ENCODE data around the gene SLC25A33.
"Not testable (repeated sequence)": the region's sequence is repeated elsewhere in the genome, so short reads cannot be mapped to it uniquely, and the experiment has no call there.

Gene SLC25A33, protein sequence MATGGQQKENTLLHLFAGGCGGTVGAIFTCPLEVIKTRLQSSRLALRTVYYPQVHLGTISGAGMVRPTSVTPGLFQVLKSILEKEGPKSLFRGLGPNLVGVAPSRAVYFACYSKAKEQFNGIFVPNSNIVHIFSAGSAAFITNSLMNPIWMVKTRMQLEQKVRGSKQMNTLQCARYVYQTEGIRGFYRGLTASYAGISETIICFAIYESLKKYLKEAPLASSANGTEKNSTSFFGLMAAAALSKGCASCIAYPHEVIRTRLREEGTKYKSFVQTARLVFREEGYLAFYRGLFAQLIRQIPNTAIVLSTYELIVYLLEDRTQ

DNA sequence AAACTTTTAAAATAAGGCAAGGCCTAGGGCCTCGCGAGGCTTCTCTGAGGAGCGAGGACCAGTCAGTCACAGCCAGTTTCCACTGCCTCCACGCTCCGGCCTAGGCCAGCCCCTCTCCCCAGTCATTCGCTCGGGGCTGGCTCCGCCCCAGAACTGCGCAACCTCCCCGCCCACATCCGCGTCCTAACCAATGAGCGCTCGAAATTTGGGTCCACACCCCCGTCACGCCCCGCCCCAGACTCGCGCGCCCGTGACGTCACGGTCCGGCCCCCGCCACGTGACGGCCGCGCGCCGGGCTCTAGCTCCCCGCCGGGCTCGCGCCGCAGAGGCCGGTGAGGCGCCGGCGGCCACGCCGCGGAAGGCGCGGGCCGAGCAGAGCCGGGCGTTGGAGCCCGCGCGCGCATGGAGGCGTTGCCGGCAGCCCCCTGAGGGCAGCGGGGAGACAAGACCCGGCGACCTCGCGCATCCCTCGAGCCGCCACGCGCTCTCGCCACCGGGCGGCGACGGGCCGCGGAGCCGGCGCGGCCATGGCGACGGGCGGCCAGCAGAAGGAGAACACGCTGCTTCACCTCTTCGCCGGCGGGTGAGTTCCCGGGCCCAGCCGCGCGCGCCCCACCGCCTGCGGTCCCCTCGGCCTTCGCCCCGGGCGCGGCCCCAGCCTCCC is at the start of gene SLC25A33:
SLC25A33 (plus strand) TSS at position 301 of the 664 bp plus-strand sequence; CDS start at position 528, 227 bp downstream.
- DNase-seq (ENCODE audit: low read depth), result peak; percentile 97

DNA sequence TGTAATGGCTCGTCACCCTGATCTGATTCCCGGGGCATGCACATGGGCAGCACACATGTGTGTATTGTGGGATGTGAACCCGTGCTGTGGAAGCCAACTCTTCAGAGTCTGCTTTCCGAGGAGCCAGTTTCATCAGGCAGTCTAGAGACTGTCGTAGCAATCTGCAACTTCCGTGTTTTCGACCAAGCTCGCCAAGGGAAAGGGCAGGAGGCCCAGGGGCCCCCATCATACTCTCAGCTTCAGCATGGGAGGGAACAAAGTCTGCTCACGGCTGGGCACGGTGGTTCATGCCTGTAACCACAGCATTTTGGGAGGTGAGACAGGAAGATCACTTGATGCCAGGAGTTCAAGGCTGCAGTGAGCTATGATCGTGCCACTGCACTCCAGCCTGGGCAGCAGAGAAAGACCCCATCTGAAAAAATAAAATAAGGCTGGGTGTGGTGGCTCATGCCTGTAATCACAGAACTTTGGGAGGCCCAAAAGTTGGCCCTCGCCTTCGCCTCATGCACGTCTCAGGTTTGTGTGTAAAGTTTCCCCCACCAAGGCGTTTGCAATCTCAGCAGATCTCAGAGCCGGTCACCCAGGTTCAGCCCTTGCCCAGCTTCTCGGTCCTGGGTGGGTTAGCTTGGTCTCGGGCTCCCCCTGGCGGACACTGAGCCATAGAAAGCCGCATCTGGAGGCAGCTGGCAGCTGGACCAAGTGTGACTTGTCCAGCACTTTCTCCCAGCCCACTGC is 48.5 kb upstream of the SLC25A33 start:
- DNase-seq (ENCODE audit: low read depth), result peak; percentile 68

DNA sequence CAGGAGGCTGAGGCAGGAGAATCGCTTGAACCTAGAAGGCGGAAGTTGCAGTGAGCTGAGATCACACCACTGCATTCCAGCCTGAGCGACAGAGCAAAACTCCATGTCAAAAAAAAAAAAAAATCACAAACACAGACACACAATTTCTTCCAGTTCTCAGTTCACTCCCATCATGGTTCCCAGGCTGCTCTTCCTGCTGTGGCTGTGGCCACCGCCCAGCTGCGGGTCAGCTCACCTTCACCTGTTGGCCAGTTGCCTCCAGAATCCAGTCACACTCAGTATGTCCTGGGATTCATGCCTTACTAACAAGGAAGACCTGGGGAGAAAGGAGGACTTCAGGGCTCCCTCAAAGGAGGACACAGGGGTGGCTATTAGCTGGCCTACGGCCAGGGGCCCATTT is 45.9 kb upstream of the SLC25A33 start:
- no peak for DNase-seq (ENCODE audit: low read depth)

DNA sequence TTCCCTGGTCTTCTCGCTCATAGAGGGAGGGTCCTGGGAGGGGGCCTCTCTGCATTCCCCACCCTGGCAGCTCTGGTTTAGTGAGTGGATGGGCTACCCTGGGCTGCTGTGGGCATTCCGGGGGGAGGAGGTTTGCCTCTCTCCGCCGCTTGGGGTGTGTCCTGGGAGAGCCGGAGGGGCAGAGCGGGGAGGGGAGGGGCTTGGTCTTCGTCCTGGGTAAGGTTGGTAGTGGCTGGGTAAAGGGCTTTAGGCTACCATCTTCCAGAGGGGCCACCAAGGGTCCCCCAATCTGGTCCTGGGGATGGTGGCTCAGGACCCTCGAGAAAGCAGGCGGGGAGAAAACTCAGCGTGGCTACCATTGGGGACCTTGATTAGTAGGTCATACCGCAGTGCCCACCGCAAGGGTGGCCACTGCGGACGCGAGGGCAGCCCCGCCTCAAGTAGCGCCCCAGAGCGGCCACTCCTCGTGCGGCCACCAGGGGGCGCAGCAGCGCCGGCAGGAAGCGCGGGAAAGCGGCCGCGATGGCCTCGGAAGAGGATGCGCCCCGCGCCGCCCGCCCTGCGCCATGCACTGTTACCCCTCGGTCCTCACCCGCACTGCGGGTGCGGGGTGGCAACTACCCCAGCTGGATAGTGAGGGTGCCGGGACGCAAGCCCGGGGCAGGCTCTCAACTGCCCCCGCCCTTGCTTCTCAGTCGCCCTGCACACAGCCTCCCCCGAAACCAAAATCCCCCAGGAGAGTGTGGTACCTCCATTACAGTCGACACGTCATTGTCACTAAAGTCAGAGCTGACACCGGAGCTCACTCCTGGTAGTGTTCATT is 44.1 kb upstream of the SLC25A33 start:
- DNase-seq (ENCODE audit: low read depth), result peak; percentile 15

DNA sequence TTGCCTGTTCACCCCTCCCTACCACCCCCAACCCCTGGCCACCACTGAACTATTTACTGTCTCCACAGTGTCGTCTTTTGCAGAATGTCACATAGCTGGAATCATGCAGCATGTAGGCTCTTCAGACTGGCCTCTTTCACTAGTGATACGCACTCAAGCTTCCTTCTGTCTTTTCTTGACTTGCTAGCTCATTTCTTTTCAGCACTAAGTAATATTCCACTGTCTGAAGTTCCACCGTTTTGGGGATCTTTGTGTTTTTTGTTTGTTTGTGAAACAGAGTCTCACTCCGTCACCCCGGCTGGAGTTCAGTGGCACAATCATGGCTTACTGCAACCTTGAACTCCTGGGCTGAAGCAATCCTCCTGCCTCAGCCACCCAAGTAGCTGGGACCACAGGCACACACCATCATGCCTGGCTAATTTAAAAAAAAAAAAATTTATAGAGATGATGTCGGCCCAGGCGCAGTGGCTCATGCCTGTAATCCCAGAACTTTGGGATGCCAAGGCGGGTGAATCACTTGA is 43.4 kb upstream of the SLC25A33 start:
- DNase-seq (ENCODE audit: low read depth), result no peak

- DNase-seq (ENCODE audit: low read depth), result no peak
These were observed 38.2 kb upstream of the SLC25A33 start for GRCh38 chr1:9500756-9501754.

DNA sequence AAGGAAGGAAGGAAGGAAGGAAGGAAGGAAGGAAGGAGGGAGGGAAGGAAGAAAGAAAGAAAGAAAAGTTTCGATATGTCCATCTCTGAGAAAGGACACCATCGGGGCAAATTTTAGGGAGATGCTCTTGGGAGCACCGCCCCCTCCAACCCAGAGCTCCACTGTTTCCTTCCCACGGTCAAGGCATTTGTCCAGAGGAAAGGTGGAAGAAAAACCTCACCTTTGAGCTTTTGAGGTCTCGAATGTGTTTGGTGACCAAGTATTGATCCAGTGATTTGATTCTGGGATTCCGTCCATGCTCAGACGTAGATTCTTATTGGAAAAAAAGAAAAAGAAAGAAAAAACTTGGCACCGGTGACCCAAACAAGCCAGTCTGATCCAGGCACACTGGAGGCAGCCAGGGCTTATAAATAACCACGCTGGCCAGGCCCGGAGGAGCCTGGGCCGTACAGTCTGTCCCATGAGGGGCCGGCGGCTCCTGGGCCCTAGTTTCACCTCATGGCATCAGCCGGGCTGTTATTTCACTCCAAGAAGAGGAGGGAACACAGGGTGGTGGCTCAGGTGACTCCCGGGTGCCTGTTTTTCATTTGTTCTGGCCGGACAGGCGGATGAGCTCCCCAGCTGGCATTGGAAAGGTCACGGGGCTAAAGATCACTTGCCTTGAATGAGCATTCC is 36.1 kb upstream of the SLC25A33 start:
- DNase-seq (ENCODE audit: low read depth), result no peak

GRCh38 chr1:9505143-9505542 is 34.1 kb upstream of the SLC25A33 start:
- no peak for DNase-seq (ENCODE audit: low read depth)

DNA sequence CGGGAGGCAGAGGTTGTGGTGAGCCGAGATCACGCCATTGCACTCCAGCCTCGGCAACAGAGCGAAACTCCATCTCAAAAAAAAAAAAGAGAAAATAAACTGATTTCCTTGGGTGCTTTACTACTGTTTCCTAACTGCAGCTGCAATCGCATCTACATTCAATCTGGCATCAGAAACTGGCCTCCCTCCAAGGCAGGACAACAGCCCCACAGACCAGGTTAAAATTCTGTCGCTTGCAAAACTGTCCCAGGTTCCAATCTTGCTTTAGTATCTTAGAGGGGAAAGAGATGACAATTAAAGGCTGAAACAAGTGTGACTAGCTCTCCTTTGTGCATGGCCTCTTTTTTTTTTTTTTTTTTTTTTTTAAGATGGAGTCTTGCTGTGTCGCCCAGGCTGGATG is 32.4 kb upstream of the SLC25A33 start:
- DNase-seq (ENCODE audit: low read depth), result no peak

- DNase-seq (ENCODE audit: low read depth), result no peak
These were observed 29.1 kb upstream of the SLC25A33 start for GRCh38 chr1:9510130-9510529.

DNA sequence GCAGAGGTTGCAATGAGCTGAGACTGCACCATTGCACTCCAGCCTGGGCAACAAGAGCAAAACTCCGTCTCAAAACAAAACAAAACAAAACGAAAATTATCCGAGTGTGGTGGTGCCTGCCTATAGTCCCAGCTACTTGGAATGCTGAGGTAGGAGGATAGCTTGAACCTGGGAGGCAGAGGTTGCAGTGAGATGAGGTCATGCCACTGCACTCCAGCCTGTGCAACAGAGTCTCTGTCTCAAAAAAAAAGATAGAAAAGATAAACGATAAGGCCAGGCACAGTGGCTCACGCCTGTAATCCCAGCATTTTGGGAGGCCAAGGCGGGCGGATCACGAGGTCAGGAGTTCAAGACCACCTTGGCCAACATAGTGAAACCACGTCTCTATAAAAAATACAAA is 23.7 kb upstream of the SLC25A33 start:
- not testable (repeated sequence) for DNase-seq (ENCODE audit: low read depth)

DNA sequence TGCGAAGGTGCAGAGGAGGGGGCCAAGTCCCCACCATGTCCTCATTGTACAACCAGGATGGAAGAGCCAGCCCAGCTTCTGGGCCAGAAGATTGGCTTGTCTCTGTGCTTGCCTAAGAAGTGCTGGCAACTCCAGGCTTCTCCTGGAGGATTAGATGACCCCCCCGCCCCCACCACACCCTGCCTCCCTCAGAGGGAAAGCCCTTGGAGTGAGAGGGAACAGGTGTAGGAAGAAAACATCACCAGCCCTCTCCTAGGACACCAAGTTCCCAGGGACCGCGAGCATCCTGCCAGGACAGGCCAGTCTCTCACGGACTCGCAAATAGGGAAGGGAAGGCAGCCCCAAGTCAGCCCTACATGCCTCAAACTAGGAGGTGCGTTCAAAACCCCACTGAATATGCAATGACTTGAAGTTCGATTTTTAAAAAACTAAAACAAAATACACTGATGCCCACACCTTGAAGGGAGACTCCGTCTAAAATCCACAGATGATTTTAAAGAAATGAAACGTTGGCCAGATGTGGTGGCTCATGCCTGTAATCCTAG is 20.7 kb upstream of the SLC25A33 start:
- DNase-seq (ENCODE audit: low read depth), result no peak

DNA sequence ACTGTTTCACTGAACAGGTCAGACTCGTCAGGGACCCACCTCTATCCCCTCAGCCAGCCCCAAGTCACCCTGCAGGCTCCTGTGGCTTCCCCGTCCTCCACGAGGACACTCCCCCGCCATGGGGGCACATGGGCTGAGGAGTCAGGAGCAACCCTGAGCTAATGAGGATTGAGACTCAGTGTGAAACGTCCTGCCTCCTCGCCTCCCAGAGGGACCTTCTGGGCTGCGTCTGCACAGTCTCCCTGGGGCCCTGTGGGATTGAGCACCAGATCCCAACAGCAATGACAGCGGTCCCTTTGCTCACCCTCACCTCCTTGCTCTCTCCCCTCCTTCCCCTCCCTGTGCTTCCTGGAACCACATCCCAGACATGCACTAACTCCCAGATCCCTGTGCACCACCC is 18.9 kb upstream of the SLC25A33 start:
- no peak for DNase-seq (ENCODE audit: low read depth)

GRCh38 chr1:9529190-9529589 is 10.1 kb upstream of the SLC25A33 start:
- DNase-seq (ENCODE audit: low read depth), result no peak

DNA sequence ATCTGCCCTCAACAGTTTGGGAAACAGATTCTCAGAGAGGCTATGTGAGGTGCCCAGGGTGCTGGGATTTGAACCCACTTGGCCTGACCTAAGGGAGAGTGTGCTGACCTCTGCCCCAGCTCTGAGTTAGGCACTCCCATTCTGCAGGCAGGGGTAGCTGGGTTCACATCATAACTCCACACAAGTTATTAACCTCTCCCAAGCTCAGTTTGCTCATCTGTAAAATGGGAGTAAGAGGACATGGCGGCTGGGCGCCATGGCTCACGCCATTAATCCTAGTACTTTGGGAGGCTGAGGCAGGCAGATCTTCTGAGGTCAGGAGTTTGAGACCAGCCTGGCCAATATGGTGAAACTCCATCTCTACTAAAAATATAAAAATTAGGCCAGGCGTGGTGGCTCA is 8.9 kb upstream of the SLC25A33 start:
- DNase-seq (ENCODE audit: low read depth), result no peak

- no peak for DNase-seq (ENCODE audit: low read depth)
These were observed 4.3 kb upstream of the SLC25A33 start for GRCh38 chr1:9534953-9535352.

DNA sequence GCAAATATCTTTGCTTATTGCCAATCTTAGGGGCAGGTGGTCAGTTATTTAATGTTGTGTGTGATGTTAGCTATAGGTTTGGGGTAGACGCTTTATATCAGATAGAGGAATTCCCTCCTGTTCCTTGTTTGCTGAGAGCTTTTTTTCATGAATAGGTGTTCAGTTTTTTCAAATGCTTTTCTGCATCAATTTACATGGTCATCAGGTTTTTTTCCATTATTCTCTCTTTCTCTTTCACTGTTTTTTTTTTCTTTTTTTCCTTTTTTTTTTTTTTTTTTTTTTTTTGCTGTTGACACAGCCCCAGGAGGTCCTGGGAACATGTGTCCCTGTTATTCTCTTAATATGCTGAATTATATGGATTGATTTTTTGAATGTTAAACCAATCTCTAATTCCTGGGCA is 3.0 kb upstream of the SLC25A33 start:
- DNase-seq (ENCODE audit: low read depth), result no peak

DNA sequence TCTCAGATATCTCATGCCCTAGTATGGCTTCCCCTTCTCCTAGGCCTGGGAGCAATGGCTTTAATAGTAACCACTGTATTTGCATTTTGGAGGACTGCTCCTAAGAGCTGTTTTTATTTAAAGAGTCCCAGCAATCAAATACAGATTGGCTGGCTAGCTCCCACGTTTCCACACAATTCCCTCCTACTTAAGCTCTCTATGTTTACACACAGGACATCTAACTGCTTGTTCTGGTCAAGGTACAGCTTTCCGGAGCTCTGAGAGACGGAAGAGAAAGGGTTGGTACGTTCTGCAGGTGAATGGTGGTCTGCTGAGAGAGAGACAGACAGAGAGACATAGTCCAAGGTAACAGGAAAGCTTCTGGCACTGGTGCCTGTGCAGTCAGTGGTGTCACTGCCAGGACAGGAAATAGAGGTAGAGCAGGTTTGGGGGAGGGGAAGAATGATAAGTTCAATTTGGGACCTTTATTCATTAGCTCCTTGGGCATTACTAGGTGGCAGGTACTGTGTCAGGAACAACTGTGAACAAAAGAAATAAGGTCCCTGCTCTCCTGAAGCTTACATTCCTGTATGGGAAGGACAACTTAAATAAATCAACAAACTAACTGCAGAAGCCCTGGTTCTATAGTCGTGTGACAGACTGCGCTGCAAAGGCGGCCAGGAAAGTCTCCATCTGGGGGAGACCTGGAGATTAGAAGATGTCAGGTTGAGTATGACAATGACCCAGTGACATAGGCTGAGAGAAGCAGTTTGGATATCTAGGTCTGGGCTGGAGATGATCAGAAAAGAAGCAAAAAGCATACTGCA is 1.2 kb upstream of the SLC25A33 start:
- no peak for DNase-seq (ENCODE audit: low read depth)

DNA sequence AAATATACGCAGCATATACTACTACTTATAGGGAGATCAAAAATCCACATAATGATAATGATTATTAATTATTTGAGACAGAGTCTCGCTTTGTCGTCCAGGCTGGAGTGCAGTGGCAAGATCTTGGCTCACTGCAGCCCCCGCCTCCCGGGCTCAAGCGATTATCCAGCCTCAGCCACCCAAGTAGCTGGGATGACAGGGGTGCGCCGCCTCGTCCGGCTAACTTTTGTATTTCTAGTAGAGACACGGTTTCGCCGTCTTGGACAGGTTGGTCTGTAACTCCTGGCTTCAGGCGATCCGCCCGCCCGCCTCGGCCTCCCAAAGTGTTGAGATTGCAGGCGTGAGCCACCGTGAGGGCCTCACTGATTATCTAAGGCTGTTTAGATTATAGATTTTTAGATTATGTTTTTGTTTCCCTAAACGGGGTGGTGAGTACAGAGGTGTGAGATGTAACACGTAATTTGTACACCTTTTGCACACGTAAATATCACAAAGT is 548 bp upstream of the SLC25A33 start:
- no peak for DNase-seq (ENCODE audit: low read depth)
